ENCODE data around the gene OR10A6.
A peak's percentile ranks its signal among the peaks of the same experiment; 100 is the strongest.

OR10A6 gene

DNA sequence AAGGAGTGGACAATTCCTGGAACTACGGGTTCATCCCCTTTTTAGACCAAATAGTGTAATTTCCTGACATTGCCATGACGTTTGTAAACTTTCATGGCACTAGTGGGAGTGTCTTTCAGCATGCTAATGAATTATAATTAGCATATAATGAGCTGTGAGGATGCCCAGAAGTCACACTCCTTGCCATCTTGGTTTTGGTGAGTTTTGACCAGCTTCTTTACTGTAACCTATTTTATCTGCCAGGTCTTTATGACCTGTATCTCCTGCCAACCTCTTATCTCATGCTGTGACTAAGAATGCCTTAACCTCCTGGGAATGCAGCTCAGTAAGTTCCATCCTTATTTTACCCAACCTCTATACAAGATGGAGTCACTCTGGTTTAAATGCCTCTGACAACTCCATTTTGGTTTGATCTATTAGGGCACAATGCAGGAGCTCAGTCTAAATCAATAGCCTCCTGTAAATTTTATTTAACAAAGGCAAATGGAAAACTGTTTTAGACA is 20.7 kb downstream of the OR10A6 start:
- FAIRE-seq, result no peak
- no peak for DNase-seq (ENCODE audit: low spot score)

DNA sequence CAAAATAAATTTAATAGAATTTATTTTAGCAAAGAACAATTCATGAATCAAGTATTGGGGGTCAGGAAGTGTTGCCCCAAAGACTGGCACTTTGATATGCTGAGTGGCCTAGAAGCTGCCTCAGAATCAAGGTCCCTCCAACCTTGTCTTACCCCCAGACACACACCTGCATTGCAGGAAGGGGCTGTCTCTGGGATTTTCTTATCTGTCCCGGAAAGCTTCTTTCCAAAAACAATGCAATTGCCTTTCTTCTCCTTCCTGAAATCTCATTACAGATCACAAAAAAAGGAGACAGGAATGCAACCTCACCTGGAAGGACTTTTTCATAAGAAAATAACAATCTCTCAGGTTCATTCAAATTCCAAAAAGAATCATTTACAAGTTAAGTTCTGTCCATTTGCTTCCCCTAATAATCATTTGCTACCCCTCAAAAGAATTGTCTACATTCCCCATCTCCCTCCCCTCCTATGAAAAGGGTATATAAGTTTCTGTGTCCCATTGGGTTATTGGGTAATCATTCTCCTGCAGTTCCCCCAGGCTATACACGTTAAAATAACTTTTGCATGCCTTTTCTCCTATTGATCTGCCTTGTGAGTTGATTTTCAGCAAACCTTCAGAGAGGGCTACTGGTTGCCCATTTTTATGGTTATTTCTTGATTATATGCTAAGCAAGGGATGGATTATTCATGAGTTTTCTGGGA is 21.3 kb downstream of the OR10A6 start:
- no peak for FAIRE-seq
- no peak for DNase-seq (ENCODE audit: low spot score)

DNA sequence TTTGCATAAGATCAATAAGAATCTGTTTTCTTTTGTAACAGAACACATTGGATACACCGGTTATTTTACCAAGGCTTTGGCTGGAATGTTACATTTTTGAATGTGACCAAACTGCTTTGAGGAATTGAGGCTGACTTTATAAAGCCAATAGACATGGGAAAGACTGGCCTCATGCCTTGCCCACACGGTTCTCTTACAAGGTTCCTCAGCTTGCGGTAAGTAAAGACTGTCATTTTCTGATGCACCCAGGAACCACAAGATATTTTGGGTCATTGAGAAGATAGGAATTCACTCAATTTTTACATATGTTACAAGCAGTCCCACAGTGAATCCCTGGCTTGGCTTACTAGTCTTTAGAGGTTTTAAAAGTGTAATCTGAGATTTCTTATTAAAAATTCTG is 23.9 kb downstream of the OR10A6 start:
- FAIRE-seq (no peak), DNase-seq (ENCODE audit: low spot score) (no peak)

DNA sequence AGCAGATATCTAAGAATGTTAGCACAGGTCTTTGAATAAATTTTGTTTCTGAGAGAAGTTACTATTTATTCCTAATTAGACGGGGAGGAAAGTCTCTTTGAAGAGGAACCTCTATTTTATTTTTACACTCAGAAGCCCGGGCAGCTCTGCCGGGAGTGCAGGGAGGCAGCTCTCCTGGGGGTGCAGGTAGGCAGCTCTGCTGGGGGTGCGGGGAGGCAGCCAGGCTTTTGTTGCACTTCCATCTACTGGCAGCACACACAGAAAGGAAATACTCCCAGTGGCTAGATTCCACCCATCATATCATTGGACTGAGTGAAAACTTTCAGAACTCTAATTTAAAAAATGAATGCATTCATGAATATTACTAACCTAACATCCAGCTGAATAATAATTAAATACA is 24.6 kb downstream of the OR10A6 start:
- no peak for DNase-seq (ENCODE audit: low spot score)
- no peak for FAIRE-seq

DNA sequence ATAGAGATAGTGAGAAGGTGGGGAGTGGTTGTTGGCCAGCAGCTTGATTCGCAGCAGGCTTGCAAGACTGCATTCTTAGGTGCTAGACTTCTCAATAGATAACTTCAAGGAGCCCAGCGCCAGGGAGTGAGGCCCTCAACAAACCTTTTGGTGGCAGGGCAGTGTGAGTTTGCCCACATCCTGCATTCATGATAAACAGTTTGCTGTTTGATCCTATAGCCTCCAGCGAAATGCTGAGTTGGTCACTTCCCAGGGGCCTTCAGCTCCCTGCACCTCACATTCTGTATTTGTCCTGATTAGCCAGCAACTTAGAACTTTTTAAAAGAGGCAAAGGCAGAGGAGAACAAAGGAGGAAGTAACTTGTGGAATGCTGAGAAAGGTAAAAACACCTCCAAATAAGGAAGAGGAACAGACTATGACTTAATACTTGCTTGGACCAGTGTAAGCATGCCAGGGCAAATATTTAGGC is 25.1 kb downstream of the OR10A6 start:
- DNase-seq (ENCODE audit: low spot score) (no peak), FAIRE-seq (no peak)

DNA sequence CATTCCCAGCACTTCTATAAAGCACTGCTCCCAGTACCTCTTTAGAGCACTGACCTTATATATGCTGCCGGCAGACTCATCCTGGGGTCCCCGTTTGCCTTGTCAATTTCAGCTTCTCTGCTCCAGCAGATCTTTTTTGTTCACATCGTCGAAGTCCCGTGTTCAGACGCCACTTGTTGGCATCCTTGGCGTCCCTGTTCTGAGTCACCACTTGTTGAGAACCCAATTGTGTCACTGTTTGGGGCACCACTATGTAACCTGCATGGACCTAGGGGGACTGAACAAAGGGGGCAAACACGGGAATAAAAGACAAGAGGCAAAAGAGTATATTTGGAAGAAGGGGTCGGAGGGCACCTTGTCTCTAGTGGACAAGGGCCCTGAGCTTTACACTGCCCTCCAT is 25.5 kb downstream of the OR10A6 start:
- no peak for DNase-seq (ENCODE audit: low spot score)
- no peak for FAIRE-seq

DNA sequence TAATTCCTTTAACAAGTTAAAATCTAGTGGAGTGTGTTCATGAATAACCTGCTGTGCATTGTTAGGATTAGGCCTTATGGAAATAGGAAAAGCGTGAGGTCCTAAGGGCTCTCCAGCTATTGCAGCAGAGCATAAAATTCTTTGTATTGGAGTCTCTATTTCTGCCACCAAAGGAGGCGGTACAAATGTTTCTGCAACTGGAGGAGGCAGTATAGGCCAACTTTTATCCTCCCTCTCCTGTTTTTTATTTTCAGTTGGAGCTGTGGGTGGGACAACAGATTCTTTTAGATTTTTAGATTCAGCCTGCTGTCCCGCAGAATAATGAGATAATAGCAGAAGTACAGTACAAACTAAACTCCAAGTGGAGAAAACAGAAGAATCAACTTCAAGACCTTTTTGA is 26.2 kb downstream of the OR10A6 start:
- FAIRE-seq, result no peak
- no peak for DNase-seq (ENCODE audit: low spot score)

DNA sequence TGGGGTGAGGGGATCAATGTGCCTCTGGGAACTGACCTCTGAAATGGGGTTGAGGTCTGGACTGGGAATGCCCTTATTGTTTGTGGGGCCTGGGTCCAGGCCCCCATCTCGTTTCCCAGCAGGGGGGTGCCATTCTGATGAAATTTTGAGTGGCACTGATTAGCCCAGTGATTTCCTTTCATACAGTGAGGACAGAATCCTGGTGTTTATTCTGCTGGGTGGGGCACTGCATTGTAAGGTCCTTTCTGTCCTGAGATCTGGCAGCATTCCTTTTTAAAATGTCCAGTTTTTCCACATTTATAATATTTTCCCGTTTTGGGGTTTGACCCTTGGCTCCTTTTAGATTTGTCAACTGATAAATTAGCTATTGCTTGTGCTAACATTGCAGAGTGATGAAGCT is 27.1 kb downstream of the OR10A6 start:
- no peak for FAIRE-seq
- no peak for DNase-seq (ENCODE audit: low spot score)

DNA sequence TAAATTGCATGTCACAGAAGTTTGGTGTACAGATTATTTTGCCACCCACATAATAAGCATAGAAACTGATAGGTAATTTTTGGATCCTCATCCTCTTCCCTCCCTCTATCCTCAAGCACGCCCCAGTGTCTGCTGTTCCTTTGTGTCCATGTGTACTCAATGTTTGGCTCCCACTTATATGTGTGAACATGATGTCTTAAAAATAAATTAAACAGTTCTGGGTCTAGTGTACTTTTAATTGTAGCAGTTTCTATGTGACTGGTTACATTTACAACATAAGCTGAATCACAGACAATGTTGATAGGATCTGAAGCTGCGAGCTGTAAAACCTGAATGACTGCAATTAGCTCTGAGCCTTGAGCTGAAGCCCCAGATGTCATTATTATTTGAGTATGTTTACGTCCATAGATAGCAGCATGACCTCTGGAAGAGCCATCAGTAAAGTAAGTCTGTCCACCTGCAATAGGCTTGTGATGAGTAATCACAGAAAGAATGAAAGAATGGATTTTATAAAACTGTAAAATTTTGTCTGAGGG is 29.7 kb downstream of the OR10A6 start:
- FAIRE-seq, result no peak
- DNase-seq (ENCODE audit: low spot score), result no peak

DNA sequence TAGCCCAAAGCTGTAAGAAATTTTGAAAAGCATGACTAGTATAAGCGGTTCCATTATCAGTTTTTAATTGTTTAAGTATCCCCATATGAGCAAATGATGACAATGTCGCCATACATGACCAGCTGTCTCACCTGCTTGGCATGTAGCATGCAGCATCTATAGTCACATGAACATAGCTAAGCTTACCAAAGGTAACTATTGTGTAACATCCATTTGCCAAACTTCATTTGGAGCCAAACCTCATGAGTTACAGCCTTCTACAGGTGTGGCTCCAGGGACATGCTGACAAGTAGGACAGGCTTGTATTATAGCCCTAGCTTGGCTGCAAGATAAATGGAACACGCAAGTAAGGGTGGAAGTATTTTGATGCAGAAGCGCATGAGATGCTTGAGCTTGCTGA is 30.4 kb downstream of the OR10A6 start:
- FAIRE-seq, result no peak

DNA sequence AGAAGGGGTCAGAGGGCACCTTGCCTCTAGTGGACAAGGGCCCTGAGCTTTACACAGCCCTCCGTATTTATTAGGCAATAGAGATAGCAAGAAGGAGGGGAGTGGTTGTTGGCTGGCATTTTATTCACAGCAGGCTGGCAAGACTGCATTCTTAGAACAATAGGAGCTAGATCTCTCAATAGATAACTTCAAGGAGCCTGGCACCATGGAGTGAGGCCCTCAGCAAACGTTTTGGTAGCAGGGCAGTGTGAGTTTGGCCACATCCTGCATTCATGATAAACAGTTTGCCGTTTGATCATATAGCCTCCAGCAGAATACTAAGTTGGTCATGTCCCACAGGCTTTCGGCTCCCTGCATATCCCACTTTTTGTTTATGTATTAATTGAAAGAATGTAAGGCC is 31.6 kb downstream of the OR10A6 start:
- FAIRE-seq, result no peak
- DNase-seq (ENCODE audit: low spot score), result no peak

More for the DNA sequence above, 30.4 kb downstream of the OR10A6 start:
- no peak for DNase-seq (ENCODE audit: low spot score)

DNA sequence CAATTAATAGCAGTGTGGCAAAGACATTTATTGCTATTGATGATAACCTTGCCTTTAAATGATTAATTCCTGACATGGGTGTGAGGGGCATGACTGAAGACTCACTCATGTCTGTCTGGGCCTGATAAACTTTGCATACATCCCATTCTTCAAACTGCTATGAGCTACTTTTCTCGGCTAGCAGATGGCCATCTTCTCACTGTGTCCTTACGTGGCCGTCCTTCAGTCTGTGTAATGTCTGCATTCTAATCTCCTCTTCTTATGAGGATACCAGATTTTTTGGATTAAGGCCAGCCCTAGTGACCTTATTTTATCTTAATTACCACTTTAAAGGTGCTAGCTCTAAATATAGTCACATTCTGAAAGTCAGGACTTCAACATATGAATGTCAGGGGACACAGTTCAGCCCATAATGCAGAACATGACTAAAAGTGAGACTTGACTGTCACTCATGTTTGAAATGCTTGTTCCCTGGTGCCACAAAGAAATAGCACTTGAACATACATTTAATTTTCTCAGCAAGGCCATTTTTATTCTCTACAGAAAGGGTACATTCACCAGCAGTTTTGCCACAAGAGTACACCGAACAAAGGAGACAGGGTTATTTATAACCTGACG is 32.3 kb downstream of the OR10A6 start:
- DNase-seq (ENCODE audit: low spot score) (no peak), FAIRE-seq (no peak)

DNA sequence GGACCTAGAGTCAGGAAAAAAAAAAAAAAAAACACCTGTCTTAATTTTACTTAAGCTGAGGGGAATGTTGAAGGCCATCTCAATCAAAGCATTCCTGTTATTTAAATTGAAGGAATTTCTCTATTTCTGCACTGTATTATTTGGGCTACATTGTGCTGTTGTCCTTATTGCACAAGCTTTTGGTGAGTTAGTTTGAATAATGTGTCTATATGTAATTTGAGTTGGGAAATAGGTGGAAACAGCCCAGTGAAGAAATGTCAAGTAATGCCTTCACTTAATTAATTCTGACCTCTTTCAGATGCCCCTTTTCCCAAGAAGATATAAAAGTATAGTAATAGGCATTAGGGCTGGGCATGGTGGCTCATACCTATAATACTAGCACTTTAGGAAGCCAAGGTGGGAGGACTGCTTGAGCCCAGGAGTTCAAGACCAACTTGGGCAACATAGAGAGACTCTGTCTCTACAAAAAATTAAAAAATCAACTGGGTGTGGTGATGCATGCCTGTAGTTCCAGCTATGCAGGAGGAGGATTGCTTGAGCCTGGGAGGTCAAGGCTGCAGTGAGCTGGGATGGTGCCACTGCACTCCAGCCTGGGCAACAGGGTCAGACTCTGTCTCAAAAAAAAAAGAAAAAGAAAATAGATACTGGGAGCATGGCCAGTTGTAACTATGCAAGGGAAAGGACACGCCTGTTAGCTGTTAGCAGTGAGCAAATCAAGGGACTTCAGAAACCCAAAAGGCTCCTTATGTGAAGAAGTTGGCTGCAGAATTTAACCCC is 34.9 kb downstream of the OR10A6 start:
- no peak for FAIRE-seq
- no peak for DNase-seq (ENCODE audit: low spot score)

DNA sequence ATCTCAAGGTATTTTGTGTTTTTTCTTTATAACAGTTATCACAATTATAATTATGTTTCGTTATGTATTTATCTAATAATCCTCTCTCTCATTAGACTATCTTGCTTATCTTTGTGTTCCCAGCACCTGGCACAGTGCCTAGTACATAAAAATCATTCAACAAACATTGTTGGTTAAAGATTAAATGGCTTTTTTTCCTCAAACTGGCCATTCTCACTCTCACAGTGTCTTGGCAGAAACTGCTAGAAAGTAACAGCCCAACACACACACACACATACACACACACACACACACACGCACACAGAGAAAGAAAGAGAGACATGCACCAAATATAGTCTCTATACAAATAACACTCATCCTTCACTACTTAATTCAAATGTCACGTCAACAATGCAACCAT is 36.8 kb downstream of the OR10A6 start:
- DNase-seq (ENCODE audit: low spot score), result no peak
- no peak for FAIRE-seq

DNA sequence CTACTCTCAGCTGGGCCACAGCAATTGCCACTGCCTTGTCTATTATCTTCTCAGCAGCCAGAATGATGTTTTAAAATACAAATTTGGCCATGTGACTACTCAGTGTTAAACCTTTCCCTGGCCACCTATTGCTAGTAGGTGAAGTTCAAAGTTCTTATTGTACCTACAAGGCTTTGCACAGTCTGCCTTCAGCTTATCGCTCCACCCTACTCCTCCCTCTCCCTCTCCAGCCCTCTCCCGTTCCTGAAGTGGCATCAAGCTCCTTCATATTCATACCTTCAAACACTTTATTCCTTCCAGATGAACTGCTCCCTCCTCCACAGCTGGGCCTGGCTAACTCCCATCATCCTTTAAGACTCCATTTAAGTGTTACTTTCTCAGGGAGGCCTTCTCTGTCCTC is 37.3 kb downstream of the OR10A6 start:
- no peak for FAIRE-seq
- no peak for DNase-seq (ENCODE audit: low spot score)

DNA sequence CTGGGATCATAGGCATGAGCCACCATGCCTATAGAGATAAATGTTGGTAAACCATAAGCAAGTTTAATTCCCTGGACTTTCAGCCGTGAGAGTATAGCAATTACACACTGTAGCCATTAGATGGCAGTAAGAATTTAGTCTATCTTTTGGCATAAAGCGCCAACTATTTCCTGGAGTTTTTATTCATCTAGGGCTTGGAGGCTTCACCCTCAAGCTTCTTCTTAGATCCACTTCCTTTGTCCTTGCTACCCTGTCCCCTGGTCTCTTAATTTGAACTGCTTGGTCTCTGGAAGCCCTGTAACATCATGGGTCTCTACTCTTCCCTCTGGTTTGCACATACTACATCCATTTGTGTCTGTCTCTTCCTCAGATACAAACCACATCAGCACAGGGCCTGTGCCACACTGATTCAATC is 38.2 kb downstream of the OR10A6 start:
- DNase-seq (ENCODE audit: low spot score), result peak; percentile 69
- peak; percentile 74 for FAIRE-seq

DNA sequence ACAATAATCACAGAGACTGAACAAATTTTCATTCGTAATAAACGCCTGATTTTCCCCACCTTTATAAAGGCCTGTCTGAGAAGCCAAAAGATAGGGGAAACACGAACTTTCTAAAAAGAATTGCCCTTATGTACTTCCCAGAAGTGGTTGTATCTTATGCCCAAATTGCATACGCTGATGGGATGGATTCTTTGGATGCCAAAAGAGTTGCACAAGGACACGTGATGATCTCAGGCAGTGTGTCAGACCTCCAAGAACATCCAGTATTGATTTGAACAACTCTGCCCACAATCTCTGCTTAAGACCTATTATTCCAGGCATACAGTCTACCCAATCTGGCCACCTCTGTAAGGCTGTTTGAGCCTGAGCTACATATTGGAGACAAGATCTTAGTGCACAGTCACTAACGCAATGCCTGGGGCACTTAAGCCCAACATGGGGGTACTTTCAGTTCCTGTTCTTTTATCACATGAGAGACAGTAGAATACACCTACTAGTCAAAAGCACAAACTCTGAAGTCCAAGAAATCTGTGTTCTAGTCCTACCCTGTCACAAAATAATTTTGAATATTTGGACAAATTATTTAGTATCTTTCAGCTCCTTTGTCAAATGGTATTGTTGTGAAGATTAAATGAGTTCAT is 38.9 kb downstream of the OR10A6 start:
- FAIRE-seq, result no peak
- DNase-seq (ENCODE audit: low spot score), result peak; percentile 48

DNA sequence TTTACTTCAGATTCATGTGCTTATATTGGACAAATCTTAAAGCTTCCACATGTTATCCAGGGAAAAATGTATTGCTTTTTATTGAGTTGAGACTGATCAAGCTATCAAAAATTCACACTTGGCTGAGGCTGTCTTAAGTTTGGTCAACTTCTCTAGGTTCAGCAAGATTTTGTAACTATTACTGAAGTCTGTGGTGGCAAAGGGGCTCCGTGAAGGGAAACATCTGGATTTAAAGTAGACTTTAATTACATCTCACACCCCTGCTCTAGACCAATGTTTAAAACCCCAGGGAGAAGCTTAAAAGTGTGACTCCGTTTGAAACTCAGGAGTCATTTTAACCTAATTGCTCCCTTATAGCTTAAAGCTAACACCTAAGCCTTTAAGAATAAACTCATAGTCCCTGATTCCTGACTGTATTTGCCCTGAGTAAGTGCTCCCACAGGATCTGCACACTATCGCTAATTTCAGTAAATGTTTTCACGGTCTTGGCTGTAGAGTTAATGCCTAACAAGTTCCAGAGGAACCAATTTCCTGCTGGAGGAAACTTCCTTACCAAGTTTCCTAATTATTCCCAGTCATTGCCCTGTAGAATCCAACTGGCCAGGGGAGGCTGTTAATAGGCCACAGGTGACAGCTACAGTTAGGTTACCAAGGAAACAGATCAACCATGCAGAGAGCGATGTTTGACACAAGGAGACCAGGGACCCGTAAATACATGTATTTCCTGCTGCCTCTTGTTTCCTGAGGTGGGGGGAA is 40.5 kb downstream of the OR10A6 start:
- DNase-seq (ENCODE audit: low spot score), result no peak
- FAIRE-seq, result no peak

DNA sequence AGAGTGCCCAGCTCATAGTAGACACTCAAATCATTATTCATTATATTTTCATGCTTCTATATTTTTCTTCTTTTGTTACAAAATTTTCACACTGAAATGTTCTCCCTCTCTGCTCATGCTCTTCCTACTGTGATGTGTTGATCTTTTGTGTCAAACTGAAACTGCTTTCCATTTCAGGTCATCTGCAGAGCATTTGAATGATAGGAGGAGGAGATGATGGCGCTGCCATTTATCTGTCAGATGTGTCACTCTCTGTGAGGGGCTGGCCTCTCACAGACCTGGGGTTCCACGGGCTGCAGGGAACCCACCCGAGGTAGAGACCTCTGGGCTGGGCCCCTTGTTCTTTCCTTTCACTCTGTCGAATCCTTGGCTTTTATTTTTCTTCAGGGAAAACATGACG is 41.1 kb downstream of the OR10A6 start:
- DNase-seq (ENCODE audit: low spot score), result no peak
- no peak for FAIRE-seq

DNA sequence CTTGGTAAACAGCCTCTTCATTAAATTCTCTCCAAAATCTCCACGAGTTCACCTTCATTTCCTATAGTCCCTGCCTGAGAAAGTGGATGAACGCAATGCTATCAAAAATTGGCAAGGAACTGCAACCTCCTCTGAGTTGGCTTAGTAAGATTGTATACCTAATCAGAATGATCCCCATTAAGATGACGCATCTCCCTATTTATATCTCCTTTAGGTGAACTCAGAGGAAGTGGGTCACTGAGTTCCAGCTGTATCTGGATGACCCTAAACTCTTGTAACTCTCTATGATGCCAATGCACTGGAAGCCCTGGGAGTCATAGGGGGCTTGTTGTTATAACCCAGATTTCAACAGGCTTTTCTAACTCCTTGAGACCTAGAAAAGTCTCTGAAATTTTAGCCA is 48.2 kb downstream of the OR10A6 start:
- FAIRE-seq (no peak), DNase-seq (ENCODE audit: low spot score) (no peak)

Measured in urothelium cell line (cell line).